ENCODE measurements around the gene HEMK1. TPM values are rescaled to one million over a fixed set of nuclear protein-coding genes. Genes with fewer than 3 reads are reported as not detected.

Gene HEMK1
- total RNA-seq, 1 experiment from 2014 or later = 12.5 TPM

GRCh38 chr3:50609071-50609762 is 39.9 kb downstream of the HEMK1 start:
- no peaks in the 10 kb centered on the region for H3K79me2 ChIP-seq (ENCODE audit: insufficient read depth, low read length)
- no peak overlapping the region for H3K4me2 ChIP-seq (ENCODE audit: insufficient read depth, insufficient read length, low read length)
- Mint-ChIP-seq H3K36me3 (ENCODE audit: insufficient read depth in 1 of 3, low read depth in 3 of 3) (peaks cover 0 to 1% (median 0%) of the 10 kb centered on the region in 3 experiments; a peak in 1 of 7 replicates), H3K4me3 (no peak overlapping the region; a peak in 1 of 5 replicates), H3K27ac (no peak overlapping the region), H3K4me1 (peaks cover 17 to 19% of the 10 kb centered on the region in 2 experiments), H3K9me3 (no peaks in the 10 kb centered on the region), H3K27me3 (ENCODE audit: low read depth) (peaks cover 45% of the 10 kb centered on the region)
- H4K91ac ChIP-seq (ENCODE audit: insufficient read length, low read depth, low read length) = no peak overlapping the region
- no peak overlapping the region for H3K14ac ChIP-seq (ENCODE audit: insufficient read depth, low read length)
- no peak overlapping the region for H3K56ac ChIP-seq (ENCODE audit: insufficient read length, low read depth, low read length)
- no peak overlapping the region for H2BK15ac ChIP-seq (ENCODE audit: low read depth, low read length)
- no peak overlapping the region for H3K27ac ChIP-seq (ENCODE audit: insufficient read length, low read depth, low read length)
- H3K23me2 ChIP-seq (ENCODE audit: insufficient read length, low read depth, low read length, poor library complexity, severe bottlenecking) = peaks cover 12% of the 10 kb centered on the region
- H2AFZ ChIP-seq (ENCODE audit: low read length) = no peak overlapping the region
- no CpG with 5 or more reads among the region's 5 CpGs for WGBS (ENCODE audit: extremely low coverage, insufficient read length, low lambda C conversion rate)
- H2AK5ac ChIP-seq (ENCODE audit: insufficient read length, low read length) = no peak overlapping the region
- DNase-seq = no peak
- H3K4me1 ChIP-seq (ENCODE audit: insufficient read depth, low read length) = no peaks in the 10 kb centered on the region
- H4K8ac ChIP-seq (replicated peaks; ENCODE audit: insufficient read length, low read depth, low read length) = no peak overlapping the region
- no peak for TF ChIP-seq CTCF (conservative IDR thresholded peaks at IDR 0.05)
- no peak overlapping the region for H2BK20ac ChIP-seq (ENCODE audit: low read depth, low read length, poor library complexity, severe bottlenecking)
- H3K9ac ChIP-seq (ENCODE audit: extremely low read depth, insufficient read length, low read length) = no peak overlapping the region
- H3K4ac ChIP-seq (ENCODE audit: low read depth, low read length) = no peak overlapping the region
- no peaks in the 10 kb centered on the region for H3K79me1 ChIP-seq (ENCODE audit: insufficient read depth, low read depth, low read length, poor library complexity, severe bottlenecking)
- H3T11ph ChIP-seq (ENCODE audit: low read length) = no peak overlapping the region
- H2BK5ac ChIP-seq (ENCODE audit: insufficient read length, low read length) = no peak overlapping the region
- no peak overlapping the region for H2BK12ac ChIP-seq (ENCODE audit: insufficient read length, low read depth, low read length)
- H4K5ac ChIP-seq (ENCODE audit: insufficient read length, low read depth, low read length) = no peak overlapping the region
- no peaks in the 10 kb centered on the region for H3K9me3 ChIP-seq (ENCODE audit: control insufficient read depth, low read depth, low read length)
- H3K18ac ChIP-seq (ENCODE audit: insufficient read length, low read depth, low read length) = no peak overlapping the region
- H3K27me3 ChIP-seq (ENCODE audit: insufficient read depth, low read length) = peaks cover 8% of the 10 kb centered on the region; the same call in 1 of the 2 replicates
- no peak overlapping the region for H3K23ac ChIP-seq (ENCODE audit: insufficient read length, low read depth, low read length)
- no peak overlapping the region for H2BK120ac ChIP-seq (ENCODE audit: low read depth, low read length, poor library complexity, severe bottlenecking)
- H4K20me1 ChIP-seq (ENCODE audit: control insufficient read depth, insufficient read depth, insufficient read length) = no peaks in the 10 kb centered on the region

All from H9 (cell line).